HCT116 (cell line): Measurements from ENCODE around the gene PALMD. TPM values are rescaled to one million over a fixed set of nuclear protein-coding genes. Genes with fewer than 3 reads are reported as not detected.

Experiments
- ATAC-seq: fragments of 200-7000 bp; cut with Tn5 transposase; 2 replicates; pipeline ENCODE4 v1.9.1; 2020; ENCODE audit warnings: mild to moderate bottlenecking, moderate library complexity
- BruUV-seq: library from RNA; stranded (reverse); fragments of 400-500 nt; replicated peaks from 2 replicates; lab custom pipeline; 2021; lab: Mats Ljungman, UMichigan
- CTCF ChIA-PET: fragments of 300-600 bp; sonication (Branson Sonifier 250); formaldehyde crosslinking; loops from one replicate; lab custom pipeline; 2021; ENCODE audit warnings: antibody characterized with exemption; lab: Charles Lee
- POLR2A ChIA-PET: fragments of 300-600, 350-600 bp; sonication (Branson Sonifier 250); formaldehyde crosslinking; loops from one replicate; lab custom pipeline; 2021; ENCODE audit warnings: antibody characterized with exemption; lab: Charles Lee
- RAD21 ChIA-PET, 2 experiments: fragments of 300-600 bp; sonication (Branson Sonifier 250); formaldehyde crosslinking; loops; one replicate each; lab custom pipeline; 2023; ENCODE audit warnings: low total read pairs in 2 of 2; ENCODE audit not compliant: uncharacterized antibody in 2 of 2, unreplicated experiment in 2 of 2, low non-redundant PET in 1 of 2; lab: Charles Lee
- DNase-seq: peaks from one replicate; pipeline ENCODE4 v3.0.0-alpha.2; 2010; ENCODE audit warnings: low read depth, low spot score
- H2AFZ ChIP-seq: fragments of 200-600 bp; shearing (Covaris generic), sonication (generic); 2 replicates; pipeline ENCODE4 v1.6.1; 2017; ENCODE audit warnings: low read depth, mixed run types, mixed read lengths, antibody characterized with exemption, low read length; ENCODE audit not compliant: poor library complexity, severe bottlenecking
- H3K27ac ChIP-seq: 2 replicates; pipeline ENCODE4 v1.5.1; 2012; ENCODE audit warnings: low read depth, low read length
- H3K27me3 ChIP-seq: fragments of 200-600 bp; sonication (generic); 2 replicates; pipeline ENCODE4 v1.6.1; 2016; ENCODE audit warnings: mixed run types, low read length, mixed read lengths; ENCODE audit not compliant: insufficient read depth
- H3K36me3 ChIP-seq, 2 experiments: fragments of 200-500 bp in 1 of 2; fragments of 200-600 bp in 1 of 2; sonication (Bioruptor generic) in 1 of 2; sonication (generic) in 1 of 2; 2 replicates each; pipeline versions ENCODE4 v1.5.1 to v1.6.1; 2014 to 2016; ENCODE audit warnings: low read length in 2 of 2, inconsistent platforms in 1 of 2, mixed read lengths in 1 of 2, mixed run types in 1 of 2; ENCODE audit not compliant: insufficient read depth in 2 of 2, control insufficient read depth in 1 of 2
- H3K4me1 ChIP-seq, 2 experiments: fragments of 200-600 bp in 1 of 2; sonication (generic) in 1 of 2; 2 replicates each; pipeline versions ENCODE4 v1.5.1 to v1.6.1; 2012 to 2017; ENCODE audit warnings: low read length in 2 of 2, inconsistent platforms in 1 of 2, mild to moderate bottlenecking in 1 of 2, mixed read lengths in 1 of 2, mixed run types in 1 of 2, moderate library complexity in 1 of 2; ENCODE audit not compliant: insufficient read depth in 2 of 2, control insufficient read depth in 1 of 2
- H3K4me2 ChIP-seq: fragments of 200-600 bp; sonication (generic); 2 replicates; pipeline ENCODE4 v1.6.1; 2017; ENCODE audit warnings: mixed run types, low read length, mixed read lengths
- H3K4me3 ChIP-seq, 2 experiments: fragments of 200-600 bp in 1 of 2; sonication (generic) in 1 of 2; replicated peaks in 1 of 2; 2 replicates each; pipeline ENCODE4 v1.5.1; 2011 to 2016; ENCODE audit warnings: low read length in 2 of 2, control low read depth in 1 of 2, low read depth in 1 of 2, mild to moderate bottlenecking in 1 of 2, mixed read lengths in 1 of 2, mixed run types in 1 of 2
- H3K79me2 ChIP-seq: fragments of 200-600 bp; sonication (generic); 2 replicates; pipeline ENCODE4 v1.6.1; 2017; ENCODE audit warnings: mild to moderate bottlenecking, mixed run types, low read length, moderate library complexity, mixed read lengths; ENCODE audit not compliant: insufficient read depth
- H3K9ac ChIP-seq: fragments of 200-600 bp; sonication (generic); 2 replicates; pipeline ENCODE4 v1.6.1; 2016; ENCODE audit warnings: low read length, mixed read lengths
- H3K9me2 ChIP-seq: fragments of 200-600 bp; sonication (generic), shearing (Covaris generic); 2 replicates; pipeline ENCODE4 v1.6.1; 2017; ENCODE audit warnings: mixed run types, mild to moderate bottlenecking, moderate library complexity; ENCODE audit not compliant: insufficient read depth
- H3K9me3 ChIP-seq, 2 experiments: fragments of 200-500 bp in 1 of 2; fragments of 200-600 bp in 1 of 2; sonication (Bioruptor generic) in 1 of 2; sonication (generic) in 1 of 2; 2 replicates each; pipeline ENCODE4 v1.6.1; 2014 to 2017; ENCODE audit warnings: low read length in 2 of 2, mixed read lengths in 2 of 2, inconsistent platforms in 1 of 2, low read depth in 1 of 2, mild to moderate bottlenecking in 1 of 2, mixed run types in 1 of 2, moderate library complexity in 1 of 2; ENCODE audit not compliant: control insufficient read depth in 1 of 2, insufficient read depth in 1 of 2
- H4K20me1 ChIP-seq: fragments of 200-600 bp; sonication (generic), shearing (Covaris generic); 2 replicates; pipeline ENCODE4 v1.6.1; 2017; ENCODE audit warnings: mixed run types, mild to moderate bottlenecking, moderate library complexity; ENCODE audit not compliant: insufficient read depth
- EZH2 ChIP-seq: fragments of 200-600 bp; sonication (generic); IDR thresholded peaks from 2 replicates; pipeline ENCODE4 v1.6.1; 2017; ENCODE audit warnings: antibody characterized with exemption, mixed run types
- POLR2A ChIP-seq: IDR thresholded peaks from 2 replicates; pipeline ENCODE4 v1.7.0; 2011; ENCODE audit warnings: borderline replicate concordance; ENCODE audit not compliant: insufficient read depth, insufficient read length; ENCODE audit errors: extremely low read depth
- REST ChIP-seq: IDR thresholded peaks from 2 replicates; pipeline ENCODE4 v1.6.1; 2012; ENCODE audit warnings: low read depth
- SP1 ChIP-seq: IDR thresholded peaks from 2 replicates; pipeline ENCODE4 v1.6.1; 2012; ENCODE audit warnings: low read depth
- SRF ChIP-seq: IDR thresholded peaks from 2 replicates; pipeline ENCODE4 v1.6.1; 2012; ENCODE audit warnings: low read depth
- TCF7L2 ChIP-seq: IDR thresholded peaks from 2 replicates; pipeline ENCODE4 v1.7.0; 2011; ENCODE audit warnings: borderline replicate concordance, inconsistent platforms; ENCODE audit not compliant: insufficient read depth, insufficient read length; ENCODE audit errors: extremely low read depth
- ZNF274 ChIP-seq: fragments of 200-500 bp; sonication (Bioruptor generic); IDR thresholded peaks from 2 replicates; pipeline ENCODE4 v1.6.1; 2014; ENCODE audit warnings: mild to moderate bottlenecking, low read depth, low read length, inconsistent platforms
- intact Hi-C: fragments of 100-400 bp; cut with micrococcal nuclease; formaldehyde crosslinking; loops from 2 replicates; pipeline ENCODE4 v1.10.0; 2022
- total RNA-seq: library from RNA; stranded (reverse); gene quantifications from one replicate; pipeline ENCODE4 v1.2.1, GENCODE V29; 2021; ENCODE audit not compliant: unreplicated experiment
- TF ChIP-seq, protein P1 (sequence below): IDR thresholded peaks from 2 replicates; pipeline ENCODE4 v1.6.1; 2012

The PALMD gene
- total RNA-seq, 1 experiment from 2014 or later = 0.12 TPM

GRCh38 chr1:99735852-99736251 lies 89.9 kb downstream of the PALMD start:
- TF ChIP-seq POLR2A (no peak), ZNF274 (no peak), TCF7L2 (no peak), REST (no peak), SP1 (no peak), SRF (no peak), EZH2 (no peak)
- TF ChIP-seq, protein P1, sequence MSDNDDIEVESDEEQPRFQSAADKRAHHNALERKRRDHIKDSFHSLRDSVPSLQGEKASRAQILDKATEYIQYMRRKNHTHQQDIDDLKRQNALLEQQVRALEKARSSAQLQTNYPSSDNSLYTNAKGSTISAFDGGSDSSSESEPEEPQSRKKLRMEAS = no peak
- ChIA-PET CTCF (no interaction called here), RAD21 (no interaction called here), POLR2A (no interaction called here)
- no peak overlapping the region for H3K4me2 ChIP-seq
- H3K9me3 ChIP-seq = no peaks in the 10 kb centered on the region
- no peak overlapping the region for H2AFZ ChIP-seq
- H3K9ac ChIP-seq = no peak overlapping the region
- intact Hi-C loops = no loop called here
- no peaks in the 10 kb centered on the region for H3K9me2 ChIP-seq
- H4K20me1 ChIP-seq = no peaks in the 10 kb centered on the region
- no peaks in the 10 kb centered on the region for H3K27me3 ChIP-seq
- no peak overlapping the region for H3K4me3 ChIP-seq
- no peak for DNase-seq
- ATAC-seq = no peak
- H3K4me1 ChIP-seq = no peaks in the 10 kb centered on the region
- no peaks in the 10 kb centered on the region; a peak in 2 of 4 replicates for H3K36me3 ChIP-seq
- no TSS peak for BruUV-seq
- H3K27ac ChIP-seq = no peak overlapping the region
- no peaks in the 10 kb centered on the region for H3K79me2 ChIP-seq
